ENCODE results near the gene APBA1. TPM values are rescaled to one million over a fixed set of nuclear protein-coding genes. Genes with fewer than 3 reads are reported as not detected.

The APBA1 gene
- total RNA-seq, 5 donors from 2014 or later (not counting 1 experiment from before 2014, with no cell fraction given): 0.51 to 1.8 (median 0.78) TPM

- no peaks in the 10 kb centered on the region for H3K36me3 ChIP-seq (ENCODE audit: control insufficient read depth in 2 of 2, extremely low read depth in 1 of 2, insufficient read depth in 1 of 2, low read length in 1 of 2)
- H3K27ac ChIP-seq (ENCODE audit: low read length): no peak overlapping the region
- H3K4me1 ChIP-seq (ENCODE audit: control insufficient read depth in 1 of 2, extremely low read depth in 1 of 2, insufficient read depth in 2 of 2, low read length in 2 of 2): peaks cover 0 to 3% of the 10 kb centered on the region in 2 experiments
- no peaks in the 10 kb centered on the region for H3K9me3 ChIP-seq
- H3K27me3 ChIP-seq (replicated peaks in 1 of 2; ENCODE audit: control insufficient read depth in 2 of 2, extremely low read depth in 1 of 2, insufficient read depth in 2 of 2, low read length in 1 of 2): no peaks in the 10 kb centered on the region
- WGBS (ENCODE audit: insufficient coverage): no CpG with 5 or more reads among the region's 2 CpGs
- Mint-ChIP-seq H3K27me3 (no peaks in the 10 kb centered on the region), H3K4me1 (peaks cover 0 to 7% (median 5%) of the 10 kb centered on the region in 3 donors), H3K4me3 (no peak overlapping the region), H3K27ac (no peak overlapping the region), H3K36me3 (peaks cover 2% of the 10 kb centered on the region), H3K9me3 (no peaks in the 10 kb centered on the region)
- no peak overlapping the region for H3K4me3 ChIP-seq (ENCODE audit: control insufficient read depth in 1 of 2, extremely low read depth in 1 of 2, low read length in 1 of 2)
- DNase-seq (no peak), ATAC-seq (replicated peaks in 1 of 4) (no peak)
- ChIA-PET POLR2A (no interaction called here), CTCF (interaction anchor here in 1 of 2 donors (0.9 kb wide), 1 partner anchor 9 kb away, joined by 3 read pairs; no protein-coding TSS in a partner anchor)
Measured at GRCh38 chr9:69483886-69484422, 188.2 kb downstream of the APBA1 start.

- Histone ChIP-seq H3K9me3 (no peaks in the 10 kb centered on the region), H3K36me3 (ENCODE audit: control insufficient read depth in 2 of 2, extremely low read depth in 1 of 2, insufficient read depth in 1 of 2, low read length in 1 of 2) (no peaks in the 10 kb centered on the region), H3K4me3 (ENCODE audit: control insufficient read depth in 1 of 2, extremely low read depth in 1 of 2, low read length in 1 of 2) (no peak overlapping the region), H3K27me3 (replicated peaks in 1 of 2; ENCODE audit: control insufficient read depth in 2 of 2, extremely low read depth in 1 of 2, insufficient read depth in 2 of 2, low read length in 1 of 2) (peaks cover 0 to 4% of the 10 kb centered on the region in 2 experiments), H3K27ac (ENCODE audit: low read length) (no peak overlapping the region), H3K4me1 (ENCODE audit: control insufficient read depth in 1 of 2, extremely low read depth in 1 of 2, insufficient read depth in 2 of 2, low read length in 2 of 2) (peaks cover 14 to 27% of the 10 kb centered on the region in 2 experiments)
- Mint-ChIP-seq H3K4me1 (peaks cover 30 to 32% (median 30%) of the 10 kb centered on the region in 3 donors), H3K27ac (peak overlapping the region; percentile 78 to 79), H3K36me3 (no peaks in the 10 kb centered on the region), H3K27me3 (peaks cover 0 to 8% of the 10 kb centered on the region in 2 donors), H3K9me3 (no peaks in the 10 kb centered on the region), H3K4me3 (peak overlapping the region in 2 of 3 donors; percentile 56 to 73)
- ATAC-seq (replicated peaks in 1 of 4): no peak
- no peak for DNase-seq
- CTCF ChIA-PET: no interaction called here
- POLR2A ChIA-PET: no interaction called here
- no CpG with 5 or more reads among the region's 7 CpGs for WGBS (ENCODE audit: insufficient coverage)
Measured at GRCh38 chr9:69476797-69477196, 195.4 kb downstream of the APBA1 start.

- CTCF ChIA-PET: no interaction called here
- peak in 3 of 4 experiments; percentile 53 to 89 (median 75) for ATAC-seq (replicated peaks in 1 of 4)
Measured at GRCh38 chr9:69476016-69476415, 196.2 kb downstream of the APBA1 start.

GRCh38 chr9:69474821-69475220 lies 197.3 kb downstream of the APBA1 start:
- DNase-seq (peak in 2 of 35 experiments; percentile 5 to 6), ATAC-seq (replicated peaks in 1 of 4) (peak in 3 of 4 experiments; percentile 40 to 74 (median 59))
- Histone ChIP-seq H3K27ac (ENCODE audit: low read length) (peak overlapping the region; percentile 26), H3K4me1 (ENCODE audit: control insufficient read depth in 1 of 2, extremely low read depth in 1 of 2, insufficient read depth in 2 of 2, low read length in 2 of 2) (peaks cover 14 to 27% of the 10 kb centered on the region in 2 experiments), H3K9me3 (no peaks in the 10 kb centered on the region), H3K36me3 (ENCODE audit: control insufficient read depth in 2 of 2, extremely low read depth in 1 of 2, insufficient read depth in 1 of 2, low read length in 1 of 2) (no peaks in the 10 kb centered on the region), H3K27me3 (replicated peaks in 1 of 2; ENCODE audit: control insufficient read depth in 2 of 2, extremely low read depth in 1 of 2, insufficient read depth in 2 of 2, low read length in 1 of 2) (peaks cover 0 to 4% of the 10 kb centered on the region in 2 experiments), H3K4me3 (ENCODE audit: control insufficient read depth in 1 of 2, extremely low read depth in 1 of 2, low read length in 1 of 2) (peak overlapping the region in 1 of 2 donors; percentile 3)
- Mint-ChIP-seq H3K4me1 (peaks cover 30 to 32% (median 30%) of the 10 kb centered on the region in 3 donors), H3K27me3 (peaks cover 0 to 8% of the 10 kb centered on the region in 2 donors), H3K27ac (peak overlapping the region; percentile 69 to 78), H3K36me3 (no peaks in the 10 kb centered on the region), H3K9me3 (no peaks in the 10 kb centered on the region), H3K4me3 (peak overlapping the region; percentile 21 to 73 (median 35))
- CTCF ChIA-PET: no interaction called here
- POLR2A ChIA-PET: no interaction called here
- WGBS (ENCODE audit: insufficient coverage): no CpG with 5 or more reads among the region's 4 CpGs

More at GRCh38 chr9:69476016-69476415, 196.2 kb downstream of the APBA1 start:
- Histone ChIP-seq H3K9me3 (no peaks in the 10 kb centered on the region), H3K4me1 (ENCODE audit: control insufficient read depth in 1 of 2, extremely low read depth in 1 of 2, insufficient read depth in 2 of 2, low read length in 2 of 2) (peaks cover 14 to 27% of the 10 kb centered on the region in 2 experiments), H3K27ac (ENCODE audit: low read length) (no peak overlapping the region), H3K27me3 (replicated peaks in 1 of 2; ENCODE audit: control insufficient read depth in 2 of 2, extremely low read depth in 1 of 2, insufficient read depth in 2 of 2, low read length in 1 of 2) (peaks cover 0 to 4% of the 10 kb centered on the region in 2 experiments), H3K36me3 (ENCODE audit: control insufficient read depth in 2 of 2, extremely low read depth in 1 of 2, insufficient read depth in 1 of 2, low read length in 1 of 2) (no peaks in the 10 kb centered on the region), H3K4me3 (ENCODE audit: control insufficient read depth in 1 of 2, extremely low read depth in 1 of 2, low read length in 1 of 2) (no peak overlapping the region)
- Mint-ChIP-seq H3K36me3 (no peaks in the 10 kb centered on the region), H3K4me3 (peak overlapping the region; percentile 10 to 73 (median 26)), H3K27me3 (peaks cover 0 to 8% of the 10 kb centered on the region in 2 donors), H3K9me3 (no peaks in the 10 kb centered on the region), H3K27ac (peak overlapping the region; percentile 78 to 79), H3K4me1 (peaks cover 30 to 32% (median 30%) of the 10 kb centered on the region in 3 donors)
- WGBS (ENCODE audit: insufficient coverage): 7% methylated on average over 4 of the region's 6 CpGs
- DNase-seq: peak in 17 of 35 experiments; percentile 2 to 39 (median 8)
- POLR2A ChIA-PET: interaction anchor here in 1 of 2 donors (0.6 kb wide), 1 partner anchor 910 kb away, joined by 3 read pairs; no protein-coding TSS in a partner anchor

GRCh38 chr9:69472101-69472620 lies 200.0 kb downstream of the APBA1 start:
- H3K9me3 Mint-ChIP-seq: no peaks in the 10 kb centered on the region
- CTCF ChIA-PET: no interaction called here
- DNase-seq (no peak), ATAC-seq (replicated peaks in 1 of 4) (no peak)
- Histone ChIP-seq H3K36me3 (ENCODE audit: control insufficient read depth in 2 of 2, extremely low read depth in 1 of 2, insufficient read depth in 1 of 2, low read length in 1 of 2) (no peaks in the 10 kb centered on the region), H3K4me3 (ENCODE audit: control insufficient read depth in 1 of 2, extremely low read depth in 1 of 2, low read length in 1 of 2) (no peak overlapping the region), H3K27me3 (replicated peaks in 1 of 2; ENCODE audit: control insufficient read depth in 2 of 2, extremely low read depth in 1 of 2, insufficient read depth in 2 of 2, low read length in 1 of 2) (peaks cover 0 to 4% of the 10 kb centered on the region in 2 experiments), H3K27ac (ENCODE audit: low read length) (no peak overlapping the region), H3K4me1 (ENCODE audit: control insufficient read depth in 1 of 2, extremely low read depth in 1 of 2, insufficient read depth in 2 of 2, low read length in 2 of 2) (peaks cover 14 to 27% of the 10 kb centered on the region in 2 experiments), H3K9me3 (no peaks in the 10 kb centered on the region)
- POLR2A ChIA-PET: no interaction called here
- peaks cover 30 to 32% (median 30%) of the 10 kb centered on the region in 3 donors for H3K4me1 Mint-ChIP-seq
- WGBS (ENCODE audit: insufficient coverage): 40% methylated on average over 1 of the region's 2 CpGs
- H3K36me3 Mint-ChIP-seq: no peaks in the 10 kb centered on the region
- H3K27ac Mint-ChIP-seq: no peak overlapping the region
- no peak overlapping the region for H3K4me3 Mint-ChIP-seq
- H3K27me3 Mint-ChIP-seq: peaks cover 0 to 8% of the 10 kb centered on the region in 2 donors

GRCh38 chr9:69471433-69471832 lies 200.7 kb downstream of the APBA1 start:
- no peaks in the 10 kb centered on the region for H3K9me3 Mint-ChIP-seq
- Histone ChIP-seq H3K36me3 (ENCODE audit: control insufficient read depth in 2 of 2, extremely low read depth in 1 of 2, insufficient read depth in 1 of 2, low read length in 1 of 2) (no peaks in the 10 kb centered on the region), H3K4me1 (ENCODE audit: control insufficient read depth in 1 of 2, extremely low read depth in 1 of 2, insufficient read depth in 2 of 2, low read length in 2 of 2) (peaks cover 14 to 21% of the 10 kb centered on the region in 2 experiments), H3K4me3 (ENCODE audit: control insufficient read depth in 1 of 2, extremely low read depth in 1 of 2, low read length in 1 of 2) (no peak overlapping the region), H3K27ac (ENCODE audit: low read length) (no peak overlapping the region), H3K27me3 (replicated peaks in 1 of 2; ENCODE audit: control insufficient read depth in 2 of 2, extremely low read depth in 1 of 2, insufficient read depth in 2 of 2, low read length in 1 of 2) (no peaks in the 10 kb centered on the region), H3K9me3 (no peaks in the 10 kb centered on the region)
- peaks cover 0 to 4% of the 10 kb centered on the region in 2 donors for H3K27me3 Mint-ChIP-seq
- WGBS (ENCODE audit: insufficient coverage): no CpG with 5 or more reads among the region's 2 CpGs
- ChIA-PET CTCF (no interaction called here), POLR2A (no interaction called here)
- peaks cover 24 to 26% (median 26%) of the 10 kb centered on the region in 3 donors for H3K4me1 Mint-ChIP-seq
- no peak for ATAC-seq (replicated peaks in 1 of 4)
- no peak overlapping the region for H3K4me3 Mint-ChIP-seq
- peaks cover 5% of the 10 kb centered on the region for H3K36me3 Mint-ChIP-seq
- H3K27ac Mint-ChIP-seq: no peak overlapping the region
- DNase-seq: no peak

Data from T-cell (primary cell).